ENCODE measurements around the gene NMT1. TPM values are rescaled to one million over a fixed set of nuclear protein-coding genes. Genes with fewer than 3 reads are reported as not detected.
A peak's percentile ranks its signal among the peaks of the same experiment; 100 is the strongest.

NMT1 gene
- total RNA-seq, 1 donor from 2014 or later, result 101 TPM

- Histone ChIP-seq H4K20me1 (ENCODE audit: low read depth) (no peaks in the 10 kb centered on the region), H3K36me3 (no peaks in the 10 kb centered on the region), H2AFZ (replicated peaks) (no peak overlapping the region), H3K9me3 (ENCODE audit: low read depth) (no peaks in the 10 kb centered on the region), H3K4me3 (no peak overlapping the region), H3F3A (ENCODE audit: low read depth) (no peaks in the 10 kb centered on the region), H3K4me1 (no peaks in the 10 kb centered on the region), H3K9ac (no peak overlapping the region), H3K27ac (no peak overlapping the region), H3K79me2 (ENCODE audit: low read depth) (no peaks in the 10 kb centered on the region), H3K27me3 (no peaks in the 10 kb centered on the region), H3K4me2 (no peak overlapping the region)
- Mint-ChIP-seq H3K4me1 (no peaks in the 10 kb centered on the region), H3K36me3 (peaks cover 34% of the 10 kb centered on the region), H3K9me3 (no peaks in the 10 kb centered on the region), H3K27ac (no peak overlapping the region), H3K4me3 (no peak overlapping the region), H3K27me3 (ENCODE audit: insufficient read depth, low read depth) (peaks cover 2% of the 10 kb centered on the region)
- DNase-seq (ENCODE audit: low spot score), result no peak
- no peak for TF ChIP-seq CTCF (IDR thresholded peaks at IDR 0.05)
- no peak for TF ChIP-seq EZH2 (IDR thresholded peaks at IDR 0.05)
- no peak for TF ChIP-seq EZH2phosphoT487 (IDR thresholded peaks at IDR 0.05)
These were observed 42.9 kb downstream of the NMT1 start for GRCh38 chr17:45104029-45104428.

GRCh38 chr17:45104497-45104896 is 43.4 kb downstream of the NMT1 start:
- no peak overlapping the region for H3K9ac ChIP-seq
- Mint-ChIP-seq H3K4me3 (no peak overlapping the region), H3K27ac (no peak overlapping the region), H3K27me3 (ENCODE audit: insufficient read depth, low read depth) (peaks cover 2% of the 10 kb centered on the region), H3K9me3 (no peaks in the 10 kb centered on the region), H3K36me3 (peaks cover 34% of the 10 kb centered on the region), H3K4me1 (no peaks in the 10 kb centered on the region)
- H3K4me1 ChIP-seq, result no peaks in the 10 kb centered on the region
- DNase-seq (ENCODE audit: low spot score), result peak; percentile 0
- H3K4me3 ChIP-seq, result no peak overlapping the region
- H2AFZ ChIP-seq (replicated peaks), result no peak overlapping the region
- H3F3A ChIP-seq (ENCODE audit: low read depth), result no peaks in the 10 kb centered on the region
- no peaks in the 10 kb centered on the region for H3K27me3 ChIP-seq
- no peaks in the 10 kb centered on the region for H3K36me3 ChIP-seq
- H3K9me3 ChIP-seq (ENCODE audit: low read depth), result no peaks in the 10 kb centered on the region
- H3K79me2 ChIP-seq (ENCODE audit: low read depth), result no peaks in the 10 kb centered on the region
- H3K27ac ChIP-seq, result no peak overlapping the region
- TF ChIP-seq EZH2phosphoT487 (IDR thresholded peaks at IDR 0.05), result no peak
- H4K20me1 ChIP-seq (ENCODE audit: low read depth), result no peaks in the 10 kb centered on the region
- H3K4me2 ChIP-seq, result no peak overlapping the region

GRCh38 chr17:45104907-45105624 is 43.9 kb downstream of the NMT1 start:
- no peak for DNase-seq (ENCODE audit: low spot score)
- Mint-ChIP-seq H3K4me3 (no peak overlapping the region), H3K36me3 (peaks cover 34% of the 10 kb centered on the region), H3K9me3 (no peaks in the 10 kb centered on the region), H3K27me3 (ENCODE audit: insufficient read depth, low read depth) (peaks cover 2% of the 10 kb centered on the region), H3K4me1 (no peaks in the 10 kb centered on the region), H3K27ac (no peak overlapping the region)
- no peaks in the 10 kb centered on the region for H3K9me3 ChIP-seq (ENCODE audit: low read depth)
- no peaks in the 10 kb centered on the region for H3K36me3 ChIP-seq
- no peak overlapping the region for H3K4me3 ChIP-seq
- H2AFZ ChIP-seq (replicated peaks), result no peak overlapping the region
- no peak overlapping the region for H3K27ac ChIP-seq
- H3K9ac ChIP-seq, result no peak overlapping the region
- no peak overlapping the region for H3K4me2 ChIP-seq
- H3F3A ChIP-seq (ENCODE audit: low read depth), result no peaks in the 10 kb centered on the region
- no peaks in the 10 kb centered on the region for H3K27me3 ChIP-seq
- no peaks in the 10 kb centered on the region for H3K4me1 ChIP-seq
- H4K20me1 ChIP-seq (ENCODE audit: low read depth), result no peaks in the 10 kb centered on the region
- TF ChIP-seq EZH2phosphoT487 (IDR thresholded peaks at IDR 0.05) (no peak), EZH2 (IDR thresholded peaks at IDR 0.05) (no peak), CTCF (IDR thresholded peaks at IDR 0.05) (no peak)
- H3K79me2 ChIP-seq (ENCODE audit: low read depth), result no peaks in the 10 kb centered on the region

DNA sequence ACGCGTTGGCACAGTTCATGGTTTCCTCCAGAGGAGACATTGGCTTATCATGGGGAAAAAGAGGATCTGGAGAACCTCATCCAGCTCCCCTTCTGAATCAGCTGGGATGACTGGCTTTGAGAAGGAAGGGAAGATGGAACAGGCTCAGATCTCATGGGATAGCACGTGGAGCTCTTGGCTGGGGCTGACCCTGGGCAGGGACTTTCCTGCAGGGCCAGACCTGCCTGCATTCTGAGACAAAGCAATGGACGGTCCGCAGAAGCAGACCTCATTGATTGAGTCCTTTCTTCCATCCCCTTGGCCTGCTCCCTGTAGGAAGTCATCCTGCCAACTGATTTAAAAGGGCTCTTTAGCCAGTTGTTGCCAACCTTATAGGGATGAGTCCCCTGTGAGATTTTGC is 45.0 kb downstream of the NMT1 start:
- Mint-ChIP-seq H3K4me3 (no peak overlapping the region), H3K36me3 (peaks cover 34% of the 10 kb centered on the region), H3K27ac (no peak overlapping the region), H3K9me3 (no peaks in the 10 kb centered on the region), H3K4me1 (peaks cover 2% of the 10 kb centered on the region), H3K27me3 (ENCODE audit: insufficient read depth, low read depth) (peaks cover 2% of the 10 kb centered on the region)
- no peak for TF ChIP-seq CTCF (IDR thresholded peaks at IDR 0.05)
- TF ChIP-seq EZH2phosphoT487 (IDR thresholded peaks at IDR 0.05), result no peak
- TF ChIP-seq EZH2 (IDR thresholded peaks at IDR 0.05), result no peak
- peaks cover 7% of the 10 kb centered on the region for H3F3A ChIP-seq (ENCODE audit: low read depth)
- H3K4me1 ChIP-seq, result no peaks in the 10 kb centered on the region
- no peak overlapping the region for H2AFZ ChIP-seq (replicated peaks)
- H4K20me1 ChIP-seq (ENCODE audit: low read depth), result peaks cover 6% of the 10 kb centered on the region
- no peak overlapping the region for H3K4me2 ChIP-seq
- H3K27me3 ChIP-seq, result no peaks in the 10 kb centered on the region
- DNase-seq (ENCODE audit: low spot score), result no peak
- no peak overlapping the region for H3K4me3 ChIP-seq
- H3K79me2 ChIP-seq (ENCODE audit: low read depth), result no peaks in the 10 kb centered on the region
- no peaks in the 10 kb centered on the region for H3K9me3 ChIP-seq (ENCODE audit: low read depth)
- no peaks in the 10 kb centered on the region for H3K36me3 ChIP-seq
- H3K9ac ChIP-seq, result no peak overlapping the region
- H3K27ac ChIP-seq, result no peak overlapping the region

Data from neural progenitor cell (in vitro differentiated cells).